Brain pericyte (primary cell): ENCODE measurements around the gene KAZN.

Experiments used
- DNase-seq: peaks from one replicate; pipeline ENCODE4 v3.0.0-alpha.2; 2012; ENCODE audit warnings: low read depth, low spot score

KAZN gene

DNA sequence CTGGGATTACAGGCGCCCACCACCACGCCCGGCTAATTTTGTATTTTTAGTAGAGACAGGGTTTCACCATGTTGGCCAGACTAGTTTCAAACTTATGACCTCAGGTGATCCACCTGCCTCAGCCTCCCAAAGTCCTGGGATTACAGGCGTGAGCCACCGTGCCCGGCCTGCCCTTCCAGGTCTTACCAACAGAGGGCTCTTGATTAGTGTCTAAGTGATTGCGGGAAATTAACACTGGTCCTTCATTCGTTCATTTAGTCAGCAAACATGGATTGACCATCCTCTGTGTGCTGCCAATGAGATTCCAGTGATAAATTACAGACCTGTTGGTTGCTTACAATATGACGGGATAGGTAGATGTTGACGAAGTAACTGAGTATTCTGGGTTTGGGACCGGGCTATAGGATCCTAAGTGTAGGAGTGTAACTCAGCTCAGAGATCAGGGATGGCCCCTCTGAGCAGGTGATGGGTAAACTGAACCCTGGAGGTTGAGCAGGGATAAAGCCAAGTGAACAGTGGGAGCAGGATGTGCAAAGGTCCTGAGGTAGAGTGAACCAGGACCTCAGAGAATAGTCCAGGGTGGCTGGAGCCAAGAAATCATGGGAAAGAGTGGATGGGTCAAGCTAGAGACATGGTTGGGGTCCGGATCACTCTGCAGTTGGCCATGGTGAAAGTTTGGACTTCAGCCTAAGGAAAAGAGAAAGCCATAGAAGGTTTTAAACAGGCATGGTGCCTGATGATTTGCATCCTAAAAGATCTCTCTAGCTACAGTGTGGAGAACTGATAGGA, 171.2 kb downstream of the KAZN start:
- DNase-seq = no peak

DNA sequence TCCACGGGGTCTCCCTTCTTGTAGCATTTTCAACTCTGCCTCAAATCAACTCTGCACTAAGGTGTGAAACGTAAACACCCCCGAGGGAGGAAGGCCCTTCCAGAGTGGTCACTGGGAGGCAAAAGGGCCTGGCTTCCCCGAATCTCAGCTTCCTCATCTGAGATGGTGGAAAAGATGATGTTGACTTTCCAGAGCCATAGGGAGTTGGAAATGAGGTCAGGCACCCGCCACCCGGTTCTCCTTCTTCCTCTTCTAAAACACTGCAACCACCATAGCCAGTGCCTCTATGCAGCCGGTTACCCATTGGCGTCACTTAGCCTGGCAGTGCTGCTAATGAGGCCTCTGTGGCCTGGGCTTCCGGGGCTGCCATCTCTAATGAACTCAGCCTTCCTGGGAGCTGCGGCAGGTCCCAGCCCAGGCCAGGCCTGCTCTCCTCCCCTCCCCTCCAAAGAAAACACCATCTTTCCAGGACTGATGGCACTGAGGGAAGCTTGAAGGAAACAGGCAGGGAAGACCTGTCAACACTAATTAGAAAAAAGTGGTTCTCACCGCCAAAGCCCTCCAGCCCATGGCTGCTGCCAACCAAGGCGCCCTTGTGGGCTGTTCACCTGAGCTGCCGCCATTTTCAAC, 175.0 kb downstream of the KAZN start:
- no peak for DNase-seq

DNA sequence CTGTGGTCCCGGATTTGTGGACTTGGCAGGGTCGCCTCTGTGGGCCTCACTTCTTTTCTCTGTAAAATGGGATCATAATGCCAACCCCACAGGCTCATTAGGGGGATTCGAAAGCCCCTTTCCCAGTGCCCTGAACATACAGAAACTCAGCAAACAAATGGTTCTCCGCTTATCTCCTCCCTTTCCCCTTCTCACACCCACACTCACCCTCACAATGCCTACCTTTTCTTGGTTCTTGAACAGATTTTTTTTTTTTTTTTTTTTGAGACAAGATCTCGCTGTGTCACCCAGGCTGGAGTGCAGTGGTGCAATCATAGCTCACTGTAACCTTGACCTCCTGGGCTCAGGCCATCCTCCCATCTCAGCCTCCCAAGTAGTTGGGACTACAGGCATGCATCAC, 175.7 kb downstream of the KAZN start:
- no peak for DNase-seq

DNA sequence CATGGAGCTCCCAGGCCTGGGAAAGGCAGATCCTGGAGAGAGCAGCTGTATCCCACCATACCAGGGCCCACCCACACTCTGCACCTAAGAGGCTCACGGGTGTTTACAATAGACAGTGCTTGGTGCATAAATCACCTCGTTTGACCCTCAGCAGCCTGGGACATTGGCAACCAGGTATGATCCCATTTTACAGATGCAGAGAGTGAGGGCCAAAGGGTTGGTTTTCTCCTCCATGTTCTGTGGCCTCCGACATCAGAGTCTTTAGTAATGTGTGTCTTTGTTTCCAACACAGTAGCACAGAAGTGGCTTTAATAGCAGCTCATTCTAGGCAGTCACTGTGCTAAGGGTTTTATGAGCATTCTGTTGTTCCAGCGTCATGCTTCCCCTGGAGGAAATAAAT, 176.5 kb downstream of the KAZN start:
- DNase-seq = no peak

DNA sequence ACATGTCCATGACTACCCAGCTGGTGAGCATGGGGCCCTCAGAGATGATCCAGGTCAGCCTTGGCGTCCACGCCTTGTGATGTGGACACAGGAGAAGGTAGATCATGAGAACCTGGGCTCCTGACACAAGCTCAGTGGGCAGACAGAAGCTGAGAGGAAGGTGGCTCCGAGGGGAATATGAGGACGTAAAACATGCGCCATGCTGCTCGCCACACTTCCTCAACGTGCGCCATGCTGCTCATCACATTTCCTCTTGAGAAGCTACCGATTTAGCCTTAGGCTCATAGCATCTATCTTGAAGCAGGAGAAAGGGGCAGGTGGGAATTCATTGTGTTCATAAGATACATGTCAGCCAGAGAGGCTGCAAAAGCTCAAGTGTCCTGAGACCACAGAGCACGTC, 176.9 kb downstream of the KAZN start:
- no peak for DNase-seq

DNA sequence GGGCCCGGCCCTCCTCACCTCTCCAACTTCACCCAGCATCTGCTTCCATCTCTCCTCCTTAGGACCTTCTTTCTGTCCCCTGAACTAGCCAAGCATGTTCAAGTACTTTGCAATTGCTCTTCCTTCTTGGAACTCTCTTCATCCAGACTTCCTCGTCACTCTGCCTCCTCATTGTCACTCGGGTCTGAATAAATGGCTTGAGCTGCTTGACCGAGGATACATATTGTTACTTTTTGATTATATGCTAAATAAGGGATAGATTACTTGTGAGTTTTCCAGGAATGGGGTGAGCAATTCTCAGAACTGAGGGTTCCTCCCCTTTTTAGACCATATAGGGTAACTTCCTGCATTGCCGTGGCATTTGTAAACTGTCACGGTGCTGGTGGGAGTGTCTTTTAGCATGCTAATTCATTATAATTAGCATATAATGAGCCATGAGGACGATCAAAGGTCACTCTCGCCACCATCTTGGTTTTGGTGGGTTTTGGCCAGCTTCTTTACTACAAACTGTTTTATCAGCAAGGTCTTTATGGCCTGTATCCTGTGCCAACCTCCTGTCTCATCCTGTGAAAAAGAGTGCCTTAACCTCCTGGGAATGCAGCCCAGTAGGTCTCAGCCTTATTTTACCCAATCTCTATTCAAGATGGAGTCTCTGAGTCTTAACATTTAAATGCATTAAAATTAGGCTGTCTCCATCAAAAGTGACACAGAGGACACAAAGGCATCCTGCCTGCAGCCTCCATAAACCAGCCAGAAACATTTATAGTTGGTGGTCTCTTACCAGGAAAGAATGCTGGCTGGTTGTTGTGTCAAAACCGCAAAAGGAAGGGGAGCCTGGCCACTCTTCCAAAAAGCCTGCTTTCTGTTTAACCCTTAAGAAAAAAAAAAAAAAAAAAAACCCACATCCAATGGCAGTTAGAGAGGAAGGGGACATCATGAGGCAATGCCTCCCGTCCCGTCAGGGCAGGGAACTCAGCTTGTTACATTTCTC, 179.3 kb downstream of the KAZN start:
- no peak for DNase-seq

DNA sequence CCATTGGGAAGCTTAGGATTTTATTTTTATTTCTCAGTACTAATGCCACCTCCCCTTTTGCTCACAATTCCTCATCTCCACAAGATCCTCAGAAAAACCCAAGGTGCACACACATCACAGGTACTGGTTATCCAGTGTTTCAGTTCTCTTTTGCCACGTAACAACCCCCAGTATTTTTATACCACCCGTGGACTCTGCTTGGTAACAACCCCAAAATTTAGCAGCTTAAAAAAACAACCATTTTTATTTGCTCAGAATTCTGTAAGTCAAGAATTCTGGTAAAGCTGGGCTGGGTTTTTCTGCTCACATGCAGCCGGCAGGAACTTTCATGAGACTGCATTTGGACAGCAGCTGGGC, 180.0 kb downstream of the KAZN start:
- DNase-seq = no peak

DNA sequence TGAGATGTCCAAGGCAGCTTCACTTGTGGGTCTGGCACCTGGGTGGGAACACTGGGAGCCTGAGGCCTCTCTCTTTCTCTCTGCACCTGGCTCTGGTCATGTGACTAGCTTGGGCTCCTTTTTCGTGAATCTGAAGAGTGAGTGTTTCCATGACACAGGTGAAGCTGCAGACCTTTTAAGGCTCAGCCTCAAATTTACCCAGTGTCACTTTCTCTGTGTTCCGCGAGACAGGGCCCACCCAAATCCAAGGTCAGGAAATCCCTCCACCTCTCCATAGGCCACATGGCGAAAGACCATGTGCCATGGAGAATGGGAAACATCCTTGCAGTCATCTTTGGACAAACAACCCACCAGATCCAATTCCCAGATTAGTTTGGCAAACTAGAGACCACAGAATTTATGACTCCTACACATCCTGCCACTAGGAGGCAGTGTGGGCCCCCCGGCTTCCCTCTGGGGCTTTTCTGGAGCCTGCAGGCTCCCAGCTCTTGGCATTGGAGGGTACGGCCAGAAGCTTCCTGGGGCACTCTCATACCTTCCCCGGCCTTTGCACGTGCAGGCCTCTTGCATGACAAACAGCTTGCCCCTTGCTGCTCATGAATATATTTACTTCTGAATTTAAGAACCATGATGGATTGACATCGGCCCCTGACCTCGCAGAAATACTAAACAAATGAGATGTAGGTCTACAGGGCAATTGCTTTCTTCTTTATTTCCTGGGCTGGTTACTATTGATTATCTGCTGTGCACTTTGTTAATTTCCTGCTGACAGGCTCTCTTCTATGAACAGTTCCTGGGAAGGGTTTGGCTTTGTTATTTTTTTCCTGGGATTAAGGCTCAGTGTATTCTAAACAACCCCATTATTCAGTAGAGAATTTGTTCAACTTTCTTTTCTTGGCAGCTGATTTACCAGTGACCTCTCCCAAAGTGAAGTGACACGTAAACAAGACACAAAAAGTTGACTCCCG, 180.7 kb downstream of the KAZN start:
- no peak for DNase-seq

DNA sequence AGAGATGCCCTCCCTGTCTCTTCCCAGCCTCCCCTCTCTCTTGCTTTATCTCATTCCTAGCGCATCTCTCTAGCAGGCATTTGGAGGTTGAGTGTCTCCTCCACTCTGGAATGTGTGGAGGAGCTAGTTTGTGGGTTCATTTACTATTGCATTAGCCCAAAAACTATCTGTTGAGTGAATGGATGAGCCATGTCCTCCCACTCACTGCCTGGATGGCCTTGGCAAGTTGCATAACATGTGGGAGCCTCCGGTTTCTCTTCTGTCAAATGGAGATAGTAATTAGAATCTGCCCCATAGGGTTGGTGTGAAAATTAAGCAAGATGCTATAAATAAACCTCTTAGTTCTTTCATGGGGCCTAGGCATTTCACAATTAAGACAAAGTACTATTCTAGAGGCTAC, 181.8 kb downstream of the KAZN start:
- DNase-seq = no peak

DNA sequence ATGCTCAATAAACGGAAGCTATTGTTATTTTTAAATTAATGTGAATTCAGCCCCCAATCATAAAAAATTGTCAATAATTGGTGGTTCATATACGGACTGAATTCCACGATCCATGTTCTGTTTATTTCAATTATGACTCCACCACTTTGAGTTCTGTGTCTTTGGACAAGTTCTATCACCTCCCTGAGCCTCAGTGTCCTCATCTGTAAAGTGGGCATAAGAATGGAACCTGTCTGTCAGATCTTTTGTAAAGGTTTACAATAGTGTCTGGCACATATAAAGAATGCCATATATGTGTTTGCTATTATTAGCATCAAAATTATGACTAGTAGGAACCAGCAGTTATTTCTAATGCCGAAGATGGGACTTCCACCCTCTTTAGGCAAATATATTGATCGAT, 183.3 kb downstream of the KAZN start:
- no peak for DNase-seq

DNA sequence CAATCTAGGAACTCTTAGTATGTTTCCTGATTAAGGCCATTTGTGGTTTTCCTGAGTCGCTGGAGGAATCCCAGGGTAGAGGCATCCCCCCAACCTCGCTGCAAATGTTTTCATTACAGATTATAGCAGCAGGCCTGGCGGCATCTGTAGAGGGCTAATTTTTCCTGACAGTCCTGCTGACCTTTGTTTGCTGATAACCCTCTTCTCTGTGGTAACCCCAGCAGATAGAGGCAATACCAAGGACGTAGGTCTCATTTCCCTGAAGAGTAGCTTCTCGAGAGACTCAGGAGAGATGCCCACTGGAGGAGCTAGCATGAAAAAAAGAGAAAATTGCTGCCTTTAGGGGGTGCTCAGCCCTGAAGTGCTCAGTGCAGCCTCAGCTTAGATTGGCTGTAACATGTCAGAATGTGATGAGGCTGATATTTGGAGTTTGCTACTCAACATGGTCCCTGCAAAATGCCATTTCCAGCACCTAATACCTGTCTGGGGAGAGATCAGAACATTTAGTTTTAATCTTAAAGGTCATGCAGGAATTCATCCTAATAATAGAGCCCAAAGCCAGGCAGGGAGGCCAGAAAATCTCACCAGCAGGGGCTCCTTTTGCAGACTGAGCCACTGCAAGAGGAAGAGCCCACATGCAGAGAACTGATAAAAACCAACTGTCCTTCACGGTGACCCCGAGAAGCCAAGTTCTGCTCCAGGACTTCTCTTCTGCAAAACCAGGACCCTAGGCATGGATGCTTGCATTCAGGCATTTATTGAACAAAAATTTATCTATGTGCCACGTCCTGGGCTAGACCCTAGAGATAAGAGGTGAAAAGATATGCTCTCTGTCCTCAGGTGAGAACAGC, 184.5 kb downstream of the KAZN start:
- no peak for DNase-seq

DNA sequence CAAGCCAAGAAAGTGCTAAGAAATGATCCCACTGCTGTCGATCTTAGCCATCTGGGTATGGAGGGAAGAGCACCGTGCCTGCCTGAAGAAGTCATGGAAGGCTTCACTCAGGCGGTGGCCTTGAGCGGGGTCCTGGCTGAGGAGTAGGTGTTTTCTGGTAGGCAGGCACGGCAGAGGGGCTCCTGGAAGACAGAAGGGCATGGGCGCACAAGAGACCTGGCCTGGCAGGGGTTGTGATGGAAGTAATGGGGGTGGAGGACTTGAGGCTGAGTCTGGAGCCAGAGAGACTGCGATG, 185.1 kb downstream of the KAZN start:
- DNase-seq = no peak

DNA sequence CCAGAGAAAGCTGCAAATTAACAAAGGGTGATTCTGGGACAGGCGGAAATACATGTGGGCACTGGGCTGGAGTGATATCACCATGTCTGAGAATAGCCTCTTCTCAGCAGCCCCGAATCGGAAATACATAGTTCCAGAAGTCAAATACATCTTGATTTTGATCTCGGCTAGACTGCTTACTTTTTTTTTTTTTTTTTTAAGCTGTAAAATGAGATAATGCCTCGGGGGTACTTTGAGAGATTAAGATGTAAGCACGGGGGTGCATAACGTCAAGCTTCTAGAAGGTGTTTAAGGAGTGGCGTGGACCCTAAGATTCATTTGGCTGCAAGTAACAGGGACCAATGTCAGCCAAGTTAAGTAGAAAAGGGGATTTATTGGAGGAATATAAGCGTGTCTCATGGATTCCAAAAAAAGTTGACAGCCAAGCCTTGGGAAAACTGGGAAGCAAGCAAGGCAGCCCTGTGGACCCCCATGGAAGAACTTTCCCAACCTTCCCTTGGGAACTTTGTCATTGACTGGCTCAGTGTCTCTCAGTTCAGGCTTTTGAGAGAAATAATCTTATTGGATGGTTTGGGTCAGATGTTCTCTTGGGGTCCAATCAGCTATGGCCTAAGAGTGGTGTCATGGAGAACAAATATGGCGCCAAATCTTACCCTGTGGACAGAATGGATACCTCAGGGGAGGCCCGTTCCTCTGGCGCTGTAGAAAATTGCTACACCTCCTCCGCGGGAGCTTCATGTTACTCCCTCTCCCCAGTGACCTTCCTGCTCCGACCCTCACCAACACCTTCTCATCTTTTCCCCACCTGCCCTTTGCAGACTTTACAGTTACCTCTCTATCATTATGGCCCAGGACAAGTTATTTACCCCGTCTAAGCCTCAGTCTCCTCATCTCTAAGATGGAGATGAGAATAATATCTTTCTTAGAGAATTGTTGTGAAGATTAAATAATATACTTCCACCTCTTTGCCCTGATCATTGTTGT, 186.6 kb downstream of the KAZN start:
- no peak for DNase-seq

DNA sequence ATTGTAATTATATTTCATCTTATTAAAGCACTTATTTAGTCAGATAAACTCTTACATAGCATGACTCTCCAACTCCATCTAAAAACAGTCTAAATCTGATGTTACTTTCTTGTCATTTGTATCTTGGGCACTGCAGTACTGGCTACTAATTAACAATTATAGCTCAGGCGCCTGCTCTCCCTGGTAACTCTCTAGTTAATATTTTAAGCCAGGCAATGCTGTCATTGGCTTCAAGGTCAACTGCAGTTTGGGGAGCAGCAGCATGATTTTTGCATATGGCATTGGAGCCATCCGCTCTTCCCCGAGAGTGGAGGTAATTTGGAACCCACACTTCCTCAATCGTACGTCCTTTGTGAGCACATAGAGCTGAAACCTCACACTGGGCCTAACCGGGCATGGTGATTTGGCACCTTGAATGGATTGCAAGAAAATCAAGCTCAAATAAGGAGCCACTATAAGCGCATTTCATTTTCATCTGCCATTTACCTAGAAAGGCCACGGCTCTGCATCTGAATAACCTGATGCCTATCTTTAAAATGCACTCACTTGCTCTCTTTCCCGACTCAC, 187.7 kb downstream of the KAZN start:
- DNase-seq = no peak

DNA sequence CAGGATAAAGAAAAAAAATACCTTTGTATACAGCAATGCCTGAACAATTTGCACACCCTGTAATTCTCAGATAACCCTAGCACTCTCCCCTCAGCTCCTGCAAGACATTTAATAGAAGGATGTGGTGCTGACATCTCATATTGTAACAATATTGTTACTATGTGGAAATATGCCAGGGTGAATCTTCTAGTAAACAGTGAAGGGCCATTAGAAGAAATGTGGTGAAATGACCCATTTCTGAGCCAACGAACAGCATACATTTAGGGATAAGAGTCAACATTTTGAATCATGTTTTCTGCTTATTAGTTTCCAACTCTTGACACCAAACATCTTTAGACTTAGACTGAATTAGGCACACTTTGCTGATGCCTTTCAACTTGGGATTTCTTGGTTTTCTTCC, 188.2 kb downstream of the KAZN start:
- no peak for DNase-seq

DNA sequence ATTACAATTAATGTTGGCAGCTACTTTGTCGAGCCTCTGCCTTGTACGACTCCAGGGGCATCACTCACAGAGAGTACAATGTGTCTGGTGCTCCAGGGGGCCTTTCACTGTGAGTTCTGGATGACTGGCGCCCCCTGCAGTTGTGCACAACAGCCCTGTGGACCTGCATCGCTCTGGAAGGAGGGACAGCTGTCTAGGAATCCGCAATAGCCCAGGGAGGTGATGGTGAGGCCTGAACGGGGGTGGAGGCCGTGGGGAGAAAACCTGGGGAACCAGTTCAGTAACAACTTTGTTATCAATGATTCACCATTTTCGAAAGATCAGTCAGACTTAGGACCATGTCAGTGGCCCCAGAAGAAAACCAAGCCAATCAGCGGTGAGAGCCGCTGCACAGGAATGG, 189.1 kb downstream of the KAZN start:
- no peak for DNase-seq

DNA sequence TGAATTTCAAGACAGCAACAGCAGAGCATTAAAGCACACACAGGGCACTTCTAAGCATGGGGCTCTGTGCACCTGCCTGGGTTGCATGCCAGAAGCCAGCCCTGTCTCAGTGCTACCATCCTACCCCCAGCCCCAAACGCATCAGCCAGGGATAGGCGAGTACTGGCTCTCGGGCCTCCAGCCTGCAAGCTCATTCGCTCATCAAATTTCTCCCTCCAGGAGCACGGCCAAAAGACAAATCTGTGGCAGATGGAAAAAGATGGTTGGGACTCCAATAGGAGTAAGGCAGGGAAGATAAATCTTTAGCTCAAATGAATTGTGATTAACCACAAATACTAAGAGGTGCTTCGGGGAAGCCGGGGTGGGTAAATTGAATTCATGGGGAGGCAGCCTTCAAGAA, 189.6 kb downstream of the KAZN start:
- no peak for DNase-seq

DNA sequence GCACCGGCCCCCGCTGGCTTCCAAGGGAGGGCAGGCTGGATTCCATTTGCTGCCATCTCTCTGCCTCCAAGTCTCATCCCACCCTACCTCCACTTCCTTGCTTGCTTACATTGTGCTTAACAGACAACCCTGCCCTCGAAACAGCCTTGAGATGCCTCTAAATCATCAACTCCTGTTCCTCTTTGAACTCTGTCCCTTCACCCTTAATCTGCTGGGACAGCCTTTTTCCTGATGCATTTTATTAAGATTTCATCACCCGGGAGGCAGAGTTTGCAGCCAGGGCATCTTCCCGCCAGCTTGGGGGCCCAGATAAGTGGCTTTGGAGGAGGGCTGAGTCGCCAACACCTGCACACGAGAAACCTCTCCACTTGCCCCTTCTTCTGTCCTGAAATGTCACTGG, 192.5 kb downstream of the KAZN start:
- no peak for DNase-seq

DNA sequence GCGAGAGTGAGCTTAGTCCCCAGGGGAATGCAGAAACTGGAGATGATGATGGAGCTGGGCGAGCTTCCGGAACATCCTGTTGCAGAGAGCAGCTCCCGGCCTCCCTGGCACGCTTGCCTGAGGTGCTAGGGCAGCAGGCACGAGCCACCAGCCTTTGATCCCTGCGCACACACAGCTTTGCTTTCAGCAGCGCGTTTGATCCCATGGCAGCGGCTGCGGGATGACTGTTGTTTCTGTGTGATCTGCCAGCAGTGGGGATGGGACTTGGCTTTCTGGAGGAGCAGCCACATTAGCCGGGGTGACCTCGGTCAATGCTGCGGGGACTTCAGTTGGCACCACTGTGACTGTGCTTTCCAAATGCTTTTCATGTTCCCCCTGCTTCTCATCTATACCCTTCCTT, 193.2 kb downstream of the KAZN start:
- DNase-seq = no peak
